Keratinocyte (primary cell): ENCODE data around the gene NPIPA5. TPM values are rescaled to one million over a fixed set of nuclear protein-coding genes. Genes with fewer than 3 reads are reported as not detected.
"Not testable (repeated sequence)": the region's sequence is repeated elsewhere in the genome, so short reads cannot be mapped to it uniquely, and the experiment has no call there.

Experiments
- DNase-seq: peaks from one replicate; pipeline ENCODE4 v3.0.0-alpha.2; 2011; ENCODE audit warnings: low read depth, missing footprints, low spot score
- FAIRE-seq: peaks from 2 replicates; lab custom pipeline; 2011; peaks lifted over from hg19 to GRCh38; lab: Jason Lieb, UNC
- H2AFZ ChIP-seq: 2 replicates; pipeline ENCODE4 v1.6.0; 2012; ENCODE audit warnings: low read length, control low read depth, inconsistent platforms; ENCODE audit not compliant: control insufficient read depth
- H3K27ac ChIP-seq: 2 replicates; pipeline ENCODE4 v1.5.1; 2011; ENCODE audit warnings: low read length; ENCODE audit not compliant: control insufficient read depth, insufficient read depth
- H3K27me3 ChIP-seq: 3 replicates; pipeline ENCODE4 v1.6.0; 2011; ENCODE audit warnings: low read length; ENCODE audit not compliant: control insufficient read depth, insufficient read depth; ENCODE audit errors: extremely low read depth
- H3K36me3 ChIP-seq, 2 experiments: 2 replicates in 1 of 2; 3 replicates in 1 of 2; pipeline ENCODE4 v1.5.1; 2011; ENCODE audit warnings: low read length in 2 of 2, mild to moderate bottlenecking in 1 of 2; ENCODE audit not compliant: control insufficient read depth in 2 of 2, insufficient read depth in 2 of 2; ENCODE audit errors: extremely low read depth in 1 of 2
- H3K4me1 ChIP-seq: 3 replicates; pipeline ENCODE4 v1.5.1; 2011; ENCODE audit warnings: low read length; ENCODE audit not compliant: control insufficient read depth, insufficient read depth; ENCODE audit errors: extremely low read depth
- H3K4me2 ChIP-seq: 3 replicates; pipeline ENCODE4 v1.6.0; 2011; ENCODE audit warnings: low read depth, low read length; ENCODE audit not compliant: control insufficient read depth, insufficient read depth; ENCODE audit errors: extremely low read depth
- H3K4me3 ChIP-seq, 3 experiments: fragments of 200-600 bp in 1 of 3; sonication (generic) in 1 of 3; 2 replicates in 2 of 3; 3 replicates in 1 of 3; pipeline ENCODE4 v1.5.1; 2011 to 2016; ENCODE audit warnings: low read length in 3 of 3, mild to moderate bottlenecking in 3 of 3, control low read depth in 2 of 3, inconsistent platforms in 1 of 3, low read depth in 1 of 3, mixed read lengths in 1 of 3, mixed run types in 1 of 3, moderate library complexity in 1 of 3; ENCODE audit not compliant: control insufficient read depth in 2 of 3, insufficient read depth in 2 of 3; ENCODE audit errors: extremely low read depth in 1 of 3
- H3K79me2 ChIP-seq: 2 replicates; pipeline ENCODE4 v1.6.0; 2012; ENCODE audit warnings: low read length; ENCODE audit not compliant: control insufficient read depth, insufficient read depth
- H3K9ac ChIP-seq: 3 replicates; pipeline ENCODE4 v1.6.0; 2011; ENCODE audit warnings: low read length; ENCODE audit not compliant: control insufficient read depth, insufficient read depth; ENCODE audit errors: extremely low read depth
- H3K9me1 ChIP-seq: 3 replicates; pipeline ENCODE4 v1.6.0; 2011; ENCODE audit warnings: low read length; ENCODE audit not compliant: control insufficient read depth, insufficient read depth; ENCODE audit errors: extremely low read depth
- H3K9me3 ChIP-seq: 2 replicates; pipeline ENCODE4 v1.5.1; 2012; ENCODE audit warnings: low read depth, low read length; ENCODE audit not compliant: control insufficient read depth
- H4K20me1 ChIP-seq: 3 replicates; pipeline ENCODE4 v1.6.0; 2011; ENCODE audit warnings: low read length; ENCODE audit not compliant: control insufficient read depth, insufficient read depth; ENCODE audit errors: extremely low read depth
- EZH2 ChIP-seq: IDR thresholded peaks from one replicate; pipeline ENCODE4 v1.6.1; 2012; ENCODE audit warnings: inconsistent platforms, mild to moderate bottlenecking, low read length, moderate library complexity
- dilution Hi-C: fragments of 300-500 bp; cut with MboI; formaldehyde crosslinking; loops from one replicate; pipeline ENCODE4 v1.7.0; 2020; ENCODE audit warnings: low sequenced_read_pairs; ENCODE audit not compliant: extremely low pct_ligation_motif_present
- polyA plus RNA-seq, 5 experiments: library from polyadenylated mRNA; depleted of rRNA in 3 of 5; stranded (reverse) in 3 of 5; stranded (forward) in 1 of 5; unstranded in 1 of 5; fragments of >200 nt; gene quantifications; 1 replicate in 1 of 5; 2 replicates in 3 of 5; 3 replicates in 1 of 5; pipeline versions ENCODE4 v1.2.1 to v1.2.3, GENCODE V29; 2011 to 2012; ENCODE audit warnings: missing spikeins in 2 of 5, low read depth in 1 of 5, low replicate concordance in 1 of 5
- TF ChIP-seq, protein P1 (sequence below), 3 experiments: IDR thresholded peaks in 1 of 3; conservative IDR thresholded peaks in 1 of 3; optimal IDR thresholded peaks in 1 of 3; 2 replicates in 2 of 3; 3 replicates in 1 of 3; pipeline versions ENCODE3 to v1.5.1; 2011; ENCODE audit warnings: low read length in 3 of 3, mild to moderate bottlenecking in 3 of 3, moderate library complexity in 2 of 3, control low read depth in 1 of 3, inconsistent platforms in 1 of 3; ENCODE audit not compliant: insufficient read depth in 2 of 3; ENCODE audit errors: extremely low read depth in 1 of 3

The NPIPA5 gene
- polyA plus RNA-seq, 1 donor (not counting 4 experiments of a cell fraction or from before 2014, with no cell fraction given) = 9.4 TPM

- DNase-seq = no peak
- dilution Hi-C loops = no loop called here
Measured at GRCh38 chr16:15401972-15402371, 23.9 kb upstream of the NPIPA5 start.

GRCh38 chr16:15400314-15400713, 22.2 kb upstream of the NPIPA5 start:
- H3K4me2 ChIP-seq, H2AFZ ChIP-seq, H3K79me2 ChIP-seq, dilution Hi-C loops, DNase-seq, H3K4me1 ChIP-seq, H3K27ac ChIP-seq, H3K9ac ChIP-seq, H3K9me3 ChIP-seq, H4K20me1 ChIP-seq, H3K9me1 ChIP-seq, H3K36me3 ChIP-seq, FAIRE-seq, H3K4me3 ChIP-seq, H3K27me3 ChIP-seq: not testable (repeated sequence)

More at GRCh38 chr16:15401972-15402371, 23.9 kb upstream of the NPIPA5 start:
- H3K9ac ChIP-seq = no peak overlapping the region
- no peak overlapping the region for H2AFZ ChIP-seq
- no peak overlapping the region for H3K4me2 ChIP-seq
- no peaks in the 10 kb centered on the region for H3K36me3 ChIP-seq
- TF ChIP-seq EZH2 = no peak
- no peak overlapping the region for H3K27ac ChIP-seq
- H3K79me2 ChIP-seq = no peaks in the 10 kb centered on the region
- no peaks in the 10 kb centered on the region for H3K9me3 ChIP-seq
- FAIRE-seq = no peak
- H3K4me3 ChIP-seq = no peak overlapping the region
- H4K20me1 ChIP-seq = no peaks in the 10 kb centered on the region
- H3K27me3 ChIP-seq = no peaks in the 10 kb centered on the region
- no peaks in the 10 kb centered on the region for H3K9me1 ChIP-seq
- H3K4me1 ChIP-seq = no peaks in the 10 kb centered on the region

GRCh38 chr16:15399317-15399716, 21.2 kb upstream of the NPIPA5 start:
- no peak overlapping the region for H3K4me3 ChIP-seq
- no peak overlapping the region for H2AFZ ChIP-seq
- TF ChIP-seq, protein P1, sequence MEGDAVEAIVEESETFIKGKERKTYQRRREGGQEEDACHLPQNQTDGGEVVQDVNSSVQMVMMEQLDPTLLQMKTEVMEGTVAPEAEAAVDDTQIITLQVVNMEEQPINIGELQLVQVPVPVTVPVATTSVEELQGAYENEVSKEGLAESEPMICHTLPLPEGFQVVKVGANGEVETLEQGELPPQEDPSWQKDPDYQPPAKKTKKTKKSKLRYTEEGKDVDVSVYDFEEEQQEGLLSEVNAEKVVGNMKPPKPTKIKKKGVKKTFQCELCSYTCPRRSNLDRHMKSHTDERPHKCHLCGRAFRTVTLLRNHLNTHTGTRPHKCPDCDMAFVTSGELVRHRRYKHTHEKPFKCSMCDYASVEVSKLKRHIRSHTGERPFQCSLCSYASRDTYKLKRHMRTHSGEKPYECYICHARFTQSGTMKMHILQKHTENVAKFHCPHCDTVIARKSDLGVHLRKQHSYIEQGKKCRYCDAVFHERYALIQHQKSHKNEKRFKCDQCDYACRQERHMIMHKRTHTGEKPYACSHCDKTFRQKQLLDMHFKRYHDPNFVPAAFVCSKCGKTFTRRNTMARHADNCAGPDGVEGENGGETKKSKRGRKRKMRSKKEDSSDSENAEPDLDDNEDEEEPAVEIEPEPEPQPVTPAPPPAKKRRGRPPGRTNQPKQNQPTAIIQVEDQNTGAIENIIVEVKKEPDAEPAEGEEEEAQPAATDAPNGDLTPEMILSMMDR (optimal IDR thresholded peaks at IDR 0.05 in 1 of 3, IDR thresholded peaks at IDR 0.05 in 1 of 3, conservative IDR thresholded peaks at IDR 0.05 in 1 of 3; ENCODE audit: extremely low read depth in 1 of 3, insufficient read depth in 2 of 3, low read length in 3 of 3) = no peak
- no peak for TF ChIP-seq EZH2
- no peak for DNase-seq
- no peaks in the 10 kb centered on the region for H3K4me1 ChIP-seq
- no peak overlapping the region for H3K9ac ChIP-seq
- no peak overlapping the region for H3K27ac ChIP-seq
- H3K79me2 ChIP-seq = no peaks in the 10 kb centered on the region
- no peaks in the 10 kb centered on the region for H3K9me3 ChIP-seq
- no peaks in the 10 kb centered on the region for H3K9me1 ChIP-seq
- no peak overlapping the region for H3K4me2 ChIP-seq
- no peaks in the 10 kb centered on the region for H3K36me3 ChIP-seq
- FAIRE-seq = no peak
- dilution Hi-C loops = no loop called here
- no peaks in the 10 kb centered on the region for H4K20me1 ChIP-seq
- H3K27me3 ChIP-seq = no peaks in the 10 kb centered on the region
